Measurements from ENCODE around the gene SH3BP5L.

The SH3BP5L gene

GRCh38 chr1:248848602-248849001 lies 22.9 kb upstream of the SH3BP5L start:
- Histone ChIP-seq H2BK15ac (ENCODE audit: low read length) (no peak overlapping the region), H3K79me1 (ENCODE audit: low read depth, low read length) (peaks cover 2% of the 10 kb centered on the region), H2AK5ac (ENCODE audit: low read depth, low read length) (no peak overlapping the region), H3K36me3 (replicated peaks in 1 of 2; ENCODE audit: control insufficient read depth in 2 of 2, insufficient read depth in 2 of 2, low read length in 2 of 2) (peaks cover 73 to 96% of the 10 kb centered on the region in 2 donors), H2AFZ (ENCODE audit: low read length) (no peak overlapping the region), H3K27ac (replicated peaks; ENCODE audit: low read length) (no peak overlapping the region), H2BK12ac (ENCODE audit: low read length) (no peak overlapping the region), H2BK5ac (ENCODE audit: low read length) (no peak overlapping the region), H4K8ac (ENCODE audit: low read depth, low read length) (no peak overlapping the region), H3K4ac (ENCODE audit: low read length) (no peak overlapping the region), H3K4me2 (ENCODE audit: insufficient read depth, low read length, poor library complexity, severe bottlenecking) (no peak overlapping the region), H4K91ac (ENCODE audit: low read depth, low read length, poor library complexity) (no peak overlapping the region), H3K14ac (ENCODE audit: low read length) (no peak overlapping the region), H2BK120ac (ENCODE audit: low read depth, low read length) (no peak overlapping the region), H3K18ac (ENCODE audit: low read length) (no peak overlapping the region), H3K27me3 (ENCODE audit: control insufficient read depth in 3 of 3, insufficient read depth in 3 of 3, low read depth in 1 of 3, low read length in 3 of 3) (no peaks in the 10 kb centered on the region), H3K4me1 (ENCODE audit: control insufficient read depth in 2 of 2, insufficient read depth in 1 of 2, low read depth in 1 of 2, low read length in 2 of 2) (no peaks in the 10 kb centered on the region), H3K9ac (ENCODE audit: low read depth, low read length, poor library complexity) (peak overlapping the region; percentile 50), H3K23ac (ENCODE audit: low read depth, low read length, poor library complexity) (peak overlapping the region; percentile 52), H3K4me3 (ENCODE audit: low read length in 2 of 2) (no peak overlapping the region), H3K9me3 (replicated peaks in 1 of 2; ENCODE audit: control insufficient read depth in 2 of 2, insufficient read depth in 1 of 2, low read depth in 1 of 2, low read length in 2 of 2) (peaks cover 0 to 2% of the 10 kb centered on the region in 2 donors)
- WGBS, 2 donors (ENCODE audit: extremely low coverage in 2 of 2, insufficient read length in 2 of 2, insufficient replicate concordance in 1 of 2): no CpG with 5 or more reads among the region's 8 CpGs
- no peak for DNase-seq (ENCODE audit: low spot score)

GRCh38 chr1:248847956-248848561 lies 22.3 kb upstream of the SH3BP5L start:
- peaks cover 0 to 2% of the 10 kb centered on the region in 2 donors for H3K9me3 ChIP-seq (replicated peaks in 1 of 2; ENCODE audit: control insufficient read depth in 2 of 2, insufficient read depth in 1 of 2, low read depth in 1 of 2, low read length in 2 of 2)
- peak overlapping the region; percentile 50 for H3K9ac ChIP-seq (ENCODE audit: low read depth, low read length, poor library complexity)
- H3K14ac ChIP-seq (ENCODE audit: low read length): no peak overlapping the region
- peaks cover 71 to 96% of the 10 kb centered on the region in 2 donors for H3K36me3 ChIP-seq (replicated peaks in 1 of 2; ENCODE audit: control insufficient read depth in 2 of 2, insufficient read depth in 2 of 2, low read length in 2 of 2)
- no peak overlapping the region for H3K27ac ChIP-seq (replicated peaks; ENCODE audit: low read length)
- no peak for DNase-seq (ENCODE audit: low spot score)
- H3K79me1 ChIP-seq (ENCODE audit: low read depth, low read length): peaks cover 2% of the 10 kb centered on the region
- H2BK120ac ChIP-seq (ENCODE audit: low read depth, low read length): no peak overlapping the region
- H3K4me1 ChIP-seq (ENCODE audit: control insufficient read depth in 2 of 2, insufficient read depth in 1 of 2, low read depth in 1 of 2, low read length in 2 of 2): no peaks in the 10 kb centered on the region
- H3K18ac ChIP-seq (ENCODE audit: low read length): no peak overlapping the region
- no peak overlapping the region for H2BK15ac ChIP-seq (ENCODE audit: low read length)
- no peak overlapping the region for H3K4ac ChIP-seq (ENCODE audit: low read length)
- no CpG with 5 or more reads among the region's 72 CpGs for WGBS, 2 donors (ENCODE audit: extremely low coverage in 2 of 2, insufficient read length in 2 of 2, insufficient replicate concordance in 1 of 2)
- peak overlapping the region; percentile 7 for H4K8ac ChIP-seq (ENCODE audit: low read depth, low read length)
- no peak overlapping the region for H4K91ac ChIP-seq (ENCODE audit: low read depth, low read length, poor library complexity)
- no peak overlapping the region for H2AK5ac ChIP-seq (ENCODE audit: low read depth, low read length)
- no peaks in the 10 kb centered on the region for H3K27me3 ChIP-seq (ENCODE audit: control insufficient read depth in 3 of 3, insufficient read depth in 3 of 3, low read depth in 1 of 3, low read length in 3 of 3)
- no peak overlapping the region for H2BK12ac ChIP-seq (ENCODE audit: low read length)
- H2BK5ac ChIP-seq (ENCODE audit: low read length): no peak overlapping the region
- H3K4me2 ChIP-seq (ENCODE audit: insufficient read depth, low read length, poor library complexity, severe bottlenecking): no peak overlapping the region
- no peak overlapping the region for H2AFZ ChIP-seq (ENCODE audit: low read length)
- H3K23ac ChIP-seq (ENCODE audit: low read depth, low read length, poor library complexity): peak overlapping the region; percentile 52
- H3K4me3 ChIP-seq (ENCODE audit: low read length in 2 of 2): no peak overlapping the region

- H3K4ac ChIP-seq (ENCODE audit: low read length): no peak overlapping the region
- H3K27ac ChIP-seq (replicated peaks; ENCODE audit: low read length): no peak overlapping the region
- H3K79me1 ChIP-seq (ENCODE audit: low read depth, low read length): peaks cover 2% of the 10 kb centered on the region
- H3K4me2 ChIP-seq (ENCODE audit: insufficient read depth, low read length, poor library complexity, severe bottlenecking): no peak overlapping the region
- H2AK5ac ChIP-seq (ENCODE audit: low read depth, low read length): no peak overlapping the region
- peak overlapping the region; percentile 26 for H4K8ac ChIP-seq (ENCODE audit: low read depth, low read length)
- no peak overlapping the region for H3K9ac ChIP-seq (ENCODE audit: low read depth, low read length, poor library complexity)
- H3K18ac ChIP-seq (ENCODE audit: low read length): no peak overlapping the region
- H2AFZ ChIP-seq (ENCODE audit: low read length): no peak overlapping the region
- no CpG with 5 or more reads among the region's 76 CpGs for WGBS, 2 donors (ENCODE audit: extremely low coverage in 2 of 2, insufficient read length in 2 of 2, insufficient replicate concordance in 1 of 2)
- no peak overlapping the region for H4K91ac ChIP-seq (ENCODE audit: low read depth, low read length, poor library complexity)
- H3K9me3 ChIP-seq (replicated peaks in 1 of 2; ENCODE audit: control insufficient read depth in 2 of 2, insufficient read depth in 1 of 2, low read depth in 1 of 2, low read length in 2 of 2): peaks cover 0 to 2% of the 10 kb centered on the region in 2 donors
- H3K4me1 ChIP-seq (ENCODE audit: control insufficient read depth in 2 of 2, insufficient read depth in 1 of 2, low read depth in 1 of 2, low read length in 2 of 2): no peaks in the 10 kb centered on the region
- no peak overlapping the region for H2BK15ac ChIP-seq (ENCODE audit: low read length)
- H2BK5ac ChIP-seq (ENCODE audit: low read length): no peak overlapping the region
- no peaks in the 10 kb centered on the region for H3K27me3 ChIP-seq (ENCODE audit: control insufficient read depth in 3 of 3, insufficient read depth in 3 of 3, low read depth in 1 of 3, low read length in 3 of 3)
- H3K36me3 ChIP-seq (replicated peaks in 1 of 2; ENCODE audit: control insufficient read depth in 2 of 2, insufficient read depth in 2 of 2, low read length in 2 of 2): peaks cover 67 to 96% of the 10 kb centered on the region in 2 donors
- H3K14ac ChIP-seq (ENCODE audit: low read length): no peak overlapping the region
- H2BK12ac ChIP-seq (ENCODE audit: low read length): no peak overlapping the region
- no peak overlapping the region for H3K23ac ChIP-seq (ENCODE audit: low read depth, low read length, poor library complexity)
- no peak overlapping the region for H2BK120ac ChIP-seq (ENCODE audit: low read depth, low read length)
- no peak for DNase-seq (ENCODE audit: low spot score)
- H3K4me3 ChIP-seq (ENCODE audit: low read length in 2 of 2): no peak overlapping the region
Observed at GRCh38 chr1:248847181-248847955, 21.7 kb upstream of the SH3BP5L start.

- Histone ChIP-seq H3K4me1 (ENCODE audit: control insufficient read depth in 2 of 2, insufficient read depth in 1 of 2, low read depth in 1 of 2, low read length in 2 of 2) (peaks cover 0 to under 1% of the 10 kb centered on the region in 2 donors), H3K4ac (ENCODE audit: low read length) (no peak overlapping the region), H3K9ac (ENCODE audit: low read depth, low read length, poor library complexity) (no peak overlapping the region), H2BK15ac (ENCODE audit: low read length) (no peak overlapping the region), H3K14ac (ENCODE audit: low read length) (no peak overlapping the region), H3K4me3 (ENCODE audit: low read length in 2 of 2) (no peak overlapping the region), H3K36me3 (replicated peaks in 1 of 2; ENCODE audit: control insufficient read depth in 2 of 2, insufficient read depth in 2 of 2, low read length in 2 of 2) (peaks cover 47 to 73% of the 10 kb centered on the region in 2 donors), H3K23ac (ENCODE audit: low read depth, low read length, poor library complexity) (no peak overlapping the region), H3K4me2 (ENCODE audit: insufficient read depth, low read length, poor library complexity, severe bottlenecking) (no peak overlapping the region), H3K27ac (replicated peaks; ENCODE audit: low read length) (no peak overlapping the region), H3K79me1 (ENCODE audit: low read depth, low read length) (peaks cover 2% of the 10 kb centered on the region), H2BK5ac (ENCODE audit: low read length) (no peak overlapping the region), H2BK12ac (ENCODE audit: low read length) (no peak overlapping the region), H2AK5ac (ENCODE audit: low read depth, low read length) (no peak overlapping the region), H3K27me3 (ENCODE audit: control insufficient read depth in 3 of 3, insufficient read depth in 3 of 3, low read depth in 1 of 3, low read length in 3 of 3) (no peaks in the 10 kb centered on the region), H4K8ac (ENCODE audit: low read depth, low read length) (no peak overlapping the region), H3K9me3 (replicated peaks in 1 of 2; ENCODE audit: control insufficient read depth in 2 of 2, insufficient read depth in 1 of 2, low read depth in 1 of 2, low read length in 2 of 2) (peaks cover 0 to 2% of the 10 kb centered on the region in 2 donors), H3K18ac (ENCODE audit: low read length) (no peak overlapping the region), H2BK120ac (ENCODE audit: low read depth, low read length) (no peak overlapping the region), H2AFZ (ENCODE audit: low read length) (no peak overlapping the region), H4K91ac (ENCODE audit: low read depth, low read length, poor library complexity) (no peak overlapping the region)
- no peak for DNase-seq (ENCODE audit: low spot score)
- WGBS, 2 donors (ENCODE audit: extremely low coverage in 2 of 2, insufficient read length in 2 of 2, insufficient replicate concordance in 1 of 2): no CpG with 5 or more reads among the region's 8 CpGs
Observed at GRCh38 chr1:248844526-248844925, 18.8 kb upstream of the SH3BP5L start.

Measured in neuronal stem cell (in vitro differentiated cells).